Dendritic cell treated with granulocyte-macrophage colony-stimulating factor and Interleukin-4, amounts not matched to agents 40 ng/mL and 50 ng/mL, for 4 days (primary cell): ENCODE results near the gene ZNF208.
"Not testable (repeated sequence)": the region's sequence is repeated elsewhere in the genome, so short reads cannot be mapped to it uniquely, and the experiment has no call there.

Source experiments
- H3K27ac Mint-ChIP-seq: one replicate; pipeline ENCODE4 v1.8.0; 2022; ENCODE audit warnings: mild to moderate bottlenecking, mixed read lengths
- H3K27me3 Mint-ChIP-seq: one replicate; pipeline ENCODE4 v1.8.0; 2022; ENCODE audit warnings: mild to moderate bottlenecking, mixed read lengths
- H3K36me3 Mint-ChIP-seq: one replicate; pipeline ENCODE4 v1.8.0; 2022; ENCODE audit warnings: low read depth, mixed read lengths
- H3K4me1 Mint-ChIP-seq: one replicate; pipeline ENCODE4 v1.8.0; 2022; ENCODE audit warnings: low read depth, mixed read lengths
- H3K4me3 Mint-ChIP-seq: one replicate; pipeline ENCODE4 v1.8.0; 2022; ENCODE audit warnings: mild to moderate bottlenecking, moderate library complexity, mixed read lengths
- H3K9me3 Mint-ChIP-seq: one replicate; pipeline ENCODE4 v1.8.0; 2022; ENCODE audit warnings: mixed read lengths
- intact Hi-C: fragments of 100-400 bp; cut with micrococcal nuclease; formaldehyde crosslinking; loops from one replicate; pipeline ENCODE4 v1.15.0; 2022

ZNF208 gene

GRCh38 chr19:21910318-21910717, 100.4 kb downstream of the ZNF208 start:
- Mint-ChIP-seq H3K27ac (no peak overlapping the region), H3K27me3 (no peaks in the 10 kb centered on the region), H3K36me3 (no peaks in the 10 kb centered on the region), H3K9me3 (peaks cover 94% of the 10 kb centered on the region), H3K4me3 (no peak overlapping the region), H3K4me1 (no peaks in the 10 kb centered on the region)
- intact Hi-C loops, result no loop called here

- peaks cover 95% of the 10 kb centered on the region for H3K9me3 Mint-ChIP-seq
- H3K27ac Mint-ChIP-seq, result no peak overlapping the region
- H3K4me1 Mint-ChIP-seq, result no peaks in the 10 kb centered on the region
- no peaks in the 10 kb centered on the region for H3K36me3 Mint-ChIP-seq
- no peaks in the 10 kb centered on the region for H3K27me3 Mint-ChIP-seq
- H3K4me3 Mint-ChIP-seq, result no peak overlapping the region
- intact Hi-C loops, result no loop called here
These were observed 102.7 kb downstream of the ZNF208 start for GRCh38 chr19:21908066-21908465.

- Mint-ChIP-seq H3K4me1 (no peaks in the 10 kb centered on the region), H3K27ac (no peak overlapping the region), H3K27me3 (no peaks in the 10 kb centered on the region), H3K36me3 (no peaks in the 10 kb centered on the region), H3K9me3 (peaks cover 95% of the 10 kb centered on the region), H3K4me3 (no peak overlapping the region)
- intact Hi-C loops, result no loop called here
These were observed 103.2 kb downstream of the ZNF208 start for GRCh38 chr19:21907516-21907915.

GRCh38 chr19:21902571-21902970, 108.2 kb downstream of the ZNF208 start:
- intact Hi-C loops, result no loop called here
- peaks cover 95% of the 10 kb centered on the region for H3K9me3 Mint-ChIP-seq
- no peaks in the 10 kb centered on the region for H3K4me1 Mint-ChIP-seq
- H3K4me3 Mint-ChIP-seq, result no peak overlapping the region
- H3K27me3 Mint-ChIP-seq, result no peaks in the 10 kb centered on the region
- H3K27ac Mint-ChIP-seq, result no peak overlapping the region
- H3K36me3 Mint-ChIP-seq, result no peaks in the 10 kb centered on the region

DNA sequence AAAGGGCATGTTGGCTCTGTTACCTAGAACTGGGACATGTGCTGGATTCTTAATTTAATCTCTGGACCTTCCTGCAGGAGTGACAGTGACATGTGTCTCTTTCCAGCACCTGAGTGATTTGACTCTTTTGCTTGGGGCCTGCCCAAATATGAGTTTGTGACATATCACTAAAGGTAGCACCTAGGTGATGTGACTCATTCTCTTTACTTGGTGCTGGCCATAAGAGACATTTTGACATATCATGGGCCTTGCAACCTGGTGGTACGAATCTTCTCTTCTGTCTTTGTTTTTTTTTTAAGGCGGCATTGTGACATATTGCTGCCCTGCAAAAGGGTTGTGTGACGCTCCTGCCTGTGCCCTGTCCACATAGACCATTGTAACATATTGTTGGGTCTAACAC, 108.9 kb downstream of the ZNF208 start:
- H3K4me1 Mint-ChIP-seq, result no peaks in the 10 kb centered on the region
- peaks cover 95% of the 10 kb centered on the region for H3K9me3 Mint-ChIP-seq
- H3K4me3 Mint-ChIP-seq, result no peak overlapping the region
- H3K36me3 Mint-ChIP-seq, result no peaks in the 10 kb centered on the region
- no peak overlapping the region for H3K27ac Mint-ChIP-seq
- no peaks in the 10 kb centered on the region for H3K27me3 Mint-ChIP-seq
- intact Hi-C loops, result no loop called here

DNA sequence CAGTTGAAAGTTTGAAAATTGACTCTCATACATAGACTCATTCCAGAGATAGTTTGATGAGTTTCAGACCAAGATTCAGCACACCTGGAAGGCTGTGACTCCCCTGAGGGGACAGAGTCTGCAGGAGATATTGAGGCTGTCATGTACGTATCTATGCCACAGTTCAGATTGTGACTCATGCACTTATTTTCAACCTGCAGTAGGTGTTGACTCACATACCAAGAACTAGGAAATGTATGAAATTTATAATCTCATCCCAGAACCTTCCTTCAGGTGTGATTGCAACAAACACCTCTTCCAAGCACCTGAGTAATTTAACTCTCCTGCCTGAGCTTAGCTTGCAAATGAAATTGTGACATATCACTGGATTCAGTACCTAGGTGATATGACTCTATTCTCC, 110.3 kb downstream of the ZNF208 start:
- H3K9me3 Mint-ChIP-seq, result peaks cover 95% of the 10 kb centered on the region
- no peaks in the 10 kb centered on the region for H3K4me1 Mint-ChIP-seq
- H3K27me3 Mint-ChIP-seq, result no peaks in the 10 kb centered on the region
- H3K36me3 Mint-ChIP-seq, result no peaks in the 10 kb centered on the region
- H3K27ac Mint-ChIP-seq, result no peak overlapping the region
- no peak overlapping the region for H3K4me3 Mint-ChIP-seq
- intact Hi-C loops, result no loop called here

GRCh38 chr19:21891086-21891485, 119.7 kb downstream of the ZNF208 start:
- intact Hi-C loops, result loop anchor here (2.0 kb wide), 1 partner anchor 688 kb away; no protein-coding TSS in a partner anchor
- Mint-ChIP-seq H3K9me3 (peaks cover 66% of the 10 kb centered on the region), H3K27ac (no peak overlapping the region), H3K4me3 (no peak overlapping the region), H3K4me1 (no peaks in the 10 kb centered on the region), H3K36me3 (no peaks in the 10 kb centered on the region), H3K27me3 (peaks cover 1% of the 10 kb centered on the region)

- H3K9me3 Mint-ChIP-seq, result peaks cover 57% of the 10 kb centered on the region
- not testable (repeated sequence) for H3K4me1 Mint-ChIP-seq, H3K27me3 Mint-ChIP-seq, H3K4me3 Mint-ChIP-seq, H3K36me3 Mint-ChIP-seq, H3K27ac Mint-ChIP-seq
- intact Hi-C loops, result loop anchor here (2.0 kb wide), 1 partner anchor 687 kb away; no protein-coding TSS in a partner anchor
These were observed 120.7 kb downstream of the ZNF208 start for GRCh38 chr19:21890017-21890416.

DNA sequence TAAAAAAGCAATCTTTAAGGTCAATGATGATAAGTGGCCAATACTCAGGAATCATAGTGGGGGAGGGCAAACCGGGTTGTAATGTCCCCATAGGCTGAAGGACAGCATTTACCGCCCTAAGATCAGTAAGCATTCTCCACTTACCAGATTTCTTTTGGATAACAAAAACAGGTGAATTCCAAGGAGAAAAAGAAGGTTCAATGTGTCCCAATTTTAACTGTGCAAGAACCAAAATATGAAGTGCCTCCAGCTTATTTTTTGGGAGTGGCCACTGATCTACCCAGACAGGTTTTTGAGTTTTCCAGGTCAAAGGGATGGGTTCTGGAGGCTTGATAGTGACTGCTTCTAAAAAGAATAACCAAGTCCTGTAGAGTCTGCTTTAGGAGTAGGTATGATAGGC, 125.2 kb downstream of the ZNF208 start:
- H3K36me3 Mint-ChIP-seq, H3K4me3 Mint-ChIP-seq, intact Hi-C loops, H3K4me1 Mint-ChIP-seq, H3K27me3 Mint-ChIP-seq, H3K27ac Mint-ChIP-seq: not testable (repeated sequence)
- H3K9me3 Mint-ChIP-seq, result peaks cover 71% of the 10 kb centered on the region

- H3K4me1 Mint-ChIP-seq, H3K27ac Mint-ChIP-seq, H3K27me3 Mint-ChIP-seq, H3K4me3 Mint-ChIP-seq, H3K36me3 Mint-ChIP-seq, intact Hi-C loops: not testable (repeated sequence)
- H3K9me3 Mint-ChIP-seq, result peaks cover 78% of the 10 kb centered on the region
These were observed 126.0 kb downstream of the ZNF208 start for GRCh38 chr19:21884786-21885185.

- peaks cover 79% of the 10 kb centered on the region for H3K9me3 Mint-ChIP-seq
- no peaks in the 10 kb centered on the region for H3K27me3 Mint-ChIP-seq
- H3K4me1 Mint-ChIP-seq, result no peaks in the 10 kb centered on the region
- H3K27ac Mint-ChIP-seq, result no peak overlapping the region
- intact Hi-C loops, result no loop called here
- no peak overlapping the region for H3K4me3 Mint-ChIP-seq
- no peaks in the 10 kb centered on the region for H3K36me3 Mint-ChIP-seq
These were observed 127.2 kb downstream of the ZNF208 start for GRCh38 chr19:21883516-21883915.
